Measurements from ENCODE around the gene PIM3. TPM values are rescaled to one million over a fixed set of nuclear protein-coding genes. Genes with fewer than 3 reads are reported as not detected.

The PIM3 gene
- total RNA-seq, 4 donors from 2014 or later: 103 to 202 (median 143) TPM

DNA sequence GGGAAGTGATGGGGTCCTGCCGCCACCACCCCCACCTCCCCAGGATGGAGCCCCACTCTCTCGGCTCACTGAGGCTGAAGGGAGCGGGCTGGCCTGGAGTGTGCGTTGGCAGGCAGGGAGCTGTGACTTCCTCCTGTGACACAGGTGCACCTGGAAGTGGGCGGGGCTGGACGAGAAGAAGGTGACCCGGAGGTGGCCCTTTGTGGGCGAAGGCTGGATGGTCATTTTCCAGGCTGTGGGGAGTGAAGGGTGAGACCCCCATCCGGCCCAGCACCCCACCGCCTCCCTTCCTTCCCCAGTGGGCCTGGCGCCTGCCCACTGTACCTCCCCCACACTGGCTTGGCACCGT is 36.7 kb downstream of the PIM3 start:
- Histone ChIP-seq H3K4me3 (no peak overlapping the region), H3K27ac (no peak overlapping the region), H3K36me3 (no peaks in the 10 kb centered on the region), H3K9me3 (no peaks in the 10 kb centered on the region), H3K4me1 (peaks cover 9% of the 10 kb centered on the region), H3K27me3 (peaks cover 22% of the 10 kb centered on the region)
- TF ChIP-seq POLR2A (IDR thresholded peaks at IDR 0.05) (no peak), POLR2AphosphoS5 (IDR thresholded peaks at IDR 0.05) (no peak), EP300 (IDR thresholded peaks at IDR 0.05) (no peak)
- TF ChIP-seq, protein P1, sequence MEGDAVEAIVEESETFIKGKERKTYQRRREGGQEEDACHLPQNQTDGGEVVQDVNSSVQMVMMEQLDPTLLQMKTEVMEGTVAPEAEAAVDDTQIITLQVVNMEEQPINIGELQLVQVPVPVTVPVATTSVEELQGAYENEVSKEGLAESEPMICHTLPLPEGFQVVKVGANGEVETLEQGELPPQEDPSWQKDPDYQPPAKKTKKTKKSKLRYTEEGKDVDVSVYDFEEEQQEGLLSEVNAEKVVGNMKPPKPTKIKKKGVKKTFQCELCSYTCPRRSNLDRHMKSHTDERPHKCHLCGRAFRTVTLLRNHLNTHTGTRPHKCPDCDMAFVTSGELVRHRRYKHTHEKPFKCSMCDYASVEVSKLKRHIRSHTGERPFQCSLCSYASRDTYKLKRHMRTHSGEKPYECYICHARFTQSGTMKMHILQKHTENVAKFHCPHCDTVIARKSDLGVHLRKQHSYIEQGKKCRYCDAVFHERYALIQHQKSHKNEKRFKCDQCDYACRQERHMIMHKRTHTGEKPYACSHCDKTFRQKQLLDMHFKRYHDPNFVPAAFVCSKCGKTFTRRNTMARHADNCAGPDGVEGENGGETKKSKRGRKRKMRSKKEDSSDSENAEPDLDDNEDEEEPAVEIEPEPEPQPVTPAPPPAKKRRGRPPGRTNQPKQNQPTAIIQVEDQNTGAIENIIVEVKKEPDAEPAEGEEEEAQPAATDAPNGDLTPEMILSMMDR (IDR thresholded peaks at IDR 0.05): no peak
- peak in 1 of 2 donors; percentile 79 for DNase-seq (ENCODE audit: low spot score in 2 of 2)
- WGBS: 77% methylated on average over 10 of the region's 12 CpGs

DNA sequence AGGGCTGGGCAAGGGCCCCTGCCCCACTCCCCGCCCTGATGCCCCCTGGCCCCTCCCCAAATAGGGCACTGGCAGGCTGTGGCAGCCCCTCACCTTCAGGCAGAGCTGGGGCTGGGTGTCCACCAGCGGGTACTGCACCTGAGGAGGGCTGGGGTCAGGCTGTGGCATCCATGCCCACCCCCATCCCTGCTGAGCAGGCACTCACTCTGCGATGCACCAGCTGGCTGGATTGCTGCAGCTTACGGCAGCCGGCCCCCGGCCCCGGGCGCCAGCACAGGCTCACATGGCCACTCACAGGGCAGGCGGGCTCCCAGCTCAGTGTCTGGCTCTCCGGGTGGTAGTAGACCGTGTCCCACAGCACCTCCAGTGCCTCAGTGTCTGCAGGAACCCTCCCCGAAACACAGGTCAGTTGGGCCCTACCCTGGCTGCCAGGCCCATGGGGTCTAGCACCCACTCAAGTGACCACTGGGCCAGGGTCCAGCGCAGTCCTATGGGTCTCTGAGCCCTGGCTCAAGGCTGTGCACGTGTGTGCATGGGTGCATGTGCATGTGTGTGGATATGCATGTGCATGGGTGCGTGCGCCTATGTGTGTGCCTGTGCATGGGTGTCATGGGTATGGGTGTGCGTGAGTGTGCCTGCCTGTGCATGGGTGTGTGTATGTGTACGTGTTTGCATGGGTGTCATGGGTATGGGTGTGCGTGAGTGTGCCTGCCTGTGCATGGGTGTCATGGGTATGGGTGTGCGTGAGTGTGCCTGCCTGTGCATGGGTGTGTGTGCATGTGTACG is 37.6 kb downstream of the PIM3 start:
- peaks cover 7% of the 10 kb centered on the region for H3K4me1 ChIP-seq
- no peak overlapping the region for H3K4me3 ChIP-seq
- no peaks in the 10 kb centered on the region for H3K9me3 ChIP-seq
- H3K27ac ChIP-seq: no peak overlapping the region
- H3K36me3 ChIP-seq: no peaks in the 10 kb centered on the region
- peak in 1 of 2 donors; percentile 37 for DNase-seq (ENCODE audit: low spot score in 2 of 2)
- H3K27me3 ChIP-seq: peaks cover 26% of the 10 kb centered on the region
- TF ChIP-seq, protein P1 (IDR thresholded peaks at IDR 0.05): no peak
- TF ChIP-seq POLR2AphosphoS5 (IDR thresholded peaks at IDR 0.05) (no peak), EP300 (IDR thresholded peaks at IDR 0.05) (no peak), POLR2A (IDR thresholded peaks at IDR 0.05) (no peak)
- no CpG with 5 or more reads among the region's 21 CpGs for WGBS

DNA sequence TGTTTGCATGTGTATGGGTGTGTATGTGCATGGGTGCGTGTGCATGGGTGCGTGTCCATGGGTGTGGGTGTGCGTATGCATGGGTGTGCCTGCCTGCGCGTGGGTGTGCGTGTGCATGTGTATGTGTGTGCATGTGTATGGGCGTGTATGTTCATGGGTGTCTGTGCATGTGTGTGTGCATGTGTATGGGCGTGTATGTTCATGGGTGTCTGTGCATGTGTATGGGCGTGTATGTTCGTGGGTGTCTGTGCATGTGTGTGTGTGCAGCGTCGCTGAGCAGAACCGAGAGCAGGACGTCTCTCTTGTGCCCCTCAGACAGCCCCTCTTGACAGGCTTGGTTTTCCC is 38.1 kb downstream of the PIM3 start:
- DNase-seq (ENCODE audit: low spot score in 2 of 2): no peak
- H3K27me3 ChIP-seq: peaks cover 26% of the 10 kb centered on the region
- 82% methylated on average over 9 of the region's 14 CpGs for WGBS
- no peaks in the 10 kb centered on the region for H3K36me3 ChIP-seq
- H3K4me1 ChIP-seq: peaks cover 5% of the 10 kb centered on the region
- H3K4me3 ChIP-seq: no peak overlapping the region
- H3K9me3 ChIP-seq: no peaks in the 10 kb centered on the region
- no peak overlapping the region for H3K27ac ChIP-seq
- TF ChIP-seq, protein P1 (IDR thresholded peaks at IDR 0.05): no peak
- no peak for TF ChIP-seq POLR2AphosphoS5 (IDR thresholded peaks at IDR 0.05)
- TF ChIP-seq EP300 (IDR thresholded peaks at IDR 0.05): no peak
- no peak for TF ChIP-seq POLR2A (IDR thresholded peaks at IDR 0.05)

DNA sequence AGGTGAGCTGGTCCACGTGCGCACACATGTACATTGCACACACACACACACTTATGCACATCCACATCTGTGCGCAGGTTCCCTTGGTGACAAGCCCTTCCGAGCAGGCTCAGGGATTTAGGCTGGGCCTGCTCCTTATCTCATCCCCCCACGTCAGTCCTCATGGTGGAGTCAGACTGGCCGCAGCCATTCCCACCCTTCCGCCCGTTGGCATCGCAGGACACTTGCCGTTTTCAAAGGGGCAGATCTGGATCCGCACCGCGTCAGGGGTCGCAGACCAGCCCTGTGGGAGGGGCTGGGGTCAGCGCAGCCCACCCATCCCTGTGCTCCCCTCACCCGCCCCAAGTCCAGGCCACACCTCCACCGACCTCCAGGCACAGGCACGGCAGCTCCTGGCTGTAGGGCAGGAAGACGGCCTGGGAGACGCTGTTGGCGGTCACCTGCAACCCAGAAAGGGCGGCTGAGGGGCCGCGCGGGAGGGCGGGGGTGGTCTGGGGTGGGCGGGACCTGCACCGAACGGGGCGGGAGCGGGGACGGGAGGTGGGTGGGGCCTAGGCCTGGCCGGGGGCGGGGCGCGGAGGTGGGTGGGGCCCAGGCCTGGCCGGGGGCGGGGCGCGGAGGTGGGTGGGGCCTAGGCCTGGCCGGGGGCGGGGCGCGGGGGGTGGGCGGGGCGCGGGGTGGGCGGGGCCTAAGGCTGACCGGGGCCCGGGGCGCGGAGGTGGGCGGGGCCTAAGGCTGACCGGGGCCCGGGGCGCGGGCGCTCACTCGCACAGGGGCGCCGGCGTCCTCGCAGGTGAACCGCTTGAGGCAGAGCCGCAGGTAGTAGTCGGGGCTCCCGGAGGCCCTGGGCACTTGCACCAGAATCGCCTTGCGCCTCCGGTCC is 38.7 kb downstream of the PIM3 start:
- no peaks in the 10 kb centered on the region for H3K9me3 ChIP-seq
- peaks cover 26% of the 10 kb centered on the region for H3K27me3 ChIP-seq
- 32% methylated on average over 20 of the region's 70 CpGs for WGBS
- DNase-seq (ENCODE audit: low spot score in 2 of 2): peak in 1 of 2 donors; percentile 35
- no peaks in the 10 kb centered on the region for H3K36me3 ChIP-seq
- H3K4me1 ChIP-seq: peaks cover 5% of the 10 kb centered on the region
- no peak overlapping the region for H3K27ac ChIP-seq
- no peak for TF ChIP-seq POLR2AphosphoS5 (IDR thresholded peaks at IDR 0.05)
- TF ChIP-seq, protein P1 (IDR thresholded peaks at IDR 0.05): no peak
- no peak for TF ChIP-seq EP300 (IDR thresholded peaks at IDR 0.05)
- TF ChIP-seq POLR2A (IDR thresholded peaks at IDR 0.05): no peak
- peak overlapping the region; percentile 27 for H3K4me3 ChIP-seq

Data from suprapubic skin (tissue), 4 donors.